LoVo (cell line): ENCODE measurements around the gene SMO.
"Not testable (repeated sequence)": the region's sequence is repeated elsewhere in the genome, so short reads cannot be mapped to it uniquely, and the experiment has no call there.

Experiments
- DNase-seq: peaks from one replicate; pipeline ENCODE4 v3.0.0-alpha.2; 2016; ENCODE audit warnings: low spot score

The SMO gene

GRCh38 chr7:129240119-129240820 lies 51.8 kb downstream of the SMO start:
- no peak for DNase-seq

- DNase-seq, result no peak
Measured at GRCh38 chr7:129244220-129244619, 55.8 kb downstream of the SMO start.

GRCh38 chr7:129245533-129245932 lies 57.1 kb downstream of the SMO start:
- DNase-seq, result no peak

GRCh38 chr7:129247087-129247486 lies 58.7 kb downstream of the SMO start:
- DNase-seq, result no peak

GRCh38 chr7:129252128-129252527 lies 63.7 kb downstream of the SMO start:
- no peak for DNase-seq

GRCh38 chr7:129252603-129253002 lies 64.2 kb downstream of the SMO start:
- not testable (repeated sequence) for DNase-seq

GRCh38 chr7:129255800-129256199 lies 67.4 kb downstream of the SMO start:
- DNase-seq, result no peak

GRCh38 chr7:129256221-129256620 lies 67.8 kb downstream of the SMO start:
- DNase-seq, result no peak

GRCh38 chr7:129257168-129257567 lies 68.7 kb downstream of the SMO start:
- DNase-seq, result no peak

- DNase-seq, result no peak
Measured at GRCh38 chr7:129258649-129259389, 70.4 kb downstream of the SMO start.

GRCh38 chr7:129262324-129262723 lies 73.9 kb downstream of the SMO start:
- no peak for DNase-seq
